H9 (cell line): Measurements from ENCODE around the gene TMEM108. TPM values are rescaled to one million over a fixed set of nuclear protein-coding genes. Genes with fewer than 3 reads are reported as not detected.

Experiments
- DNase-seq: peaks from one replicate; pipeline ENCODE4 v3.0.0-alpha.2; 2017
- H2AFZ ChIP-seq: one replicate; pipeline ENCODE4 v1.6.1; 2013; ENCODE audit warnings: mild to moderate bottlenecking, low read length, control low read depth, moderate library complexity
- H2AK5ac ChIP-seq: 2 replicates; pipeline ENCODE4 v1.6.1; 2013; ENCODE audit warnings: low read length, control low read depth, mixed read lengths; ENCODE audit not compliant: insufficient read length
- H2BK120ac ChIP-seq: one replicate; pipeline ENCODE4 v1.6.1; 2013; ENCODE audit warnings: low read depth, mild to moderate bottlenecking, low read length, control low read depth, inconsistent platforms; ENCODE audit not compliant: poor library complexity, severe bottlenecking
- H2BK12ac ChIP-seq: 2 replicates; pipeline ENCODE4 v1.6.1; 2013; ENCODE audit warnings: low read length, control low read depth, mixed read lengths, low read depth; ENCODE audit not compliant: insufficient read length
- H2BK15ac ChIP-seq: 2 replicates; pipeline ENCODE4 v1.6.1; 2013; ENCODE audit warnings: low read depth, low read length, control low read depth
- H2BK20ac ChIP-seq: one replicate; pipeline ENCODE4 v1.6.1; 2013; ENCODE audit warnings: low read depth, mild to moderate bottlenecking, low read length, control low read depth, inconsistent platforms; ENCODE audit not compliant: poor library complexity, severe bottlenecking
- H2BK5ac ChIP-seq: 2 replicates; pipeline ENCODE4 v1.6.1; 2013; ENCODE audit warnings: low read length, control low read depth, mixed read lengths; ENCODE audit not compliant: insufficient read length
- H3K14ac ChIP-seq: 2 replicates; pipeline ENCODE4 v1.6.1; 2013; ENCODE audit warnings: low read length, control low read depth; ENCODE audit not compliant: insufficient read depth
- H3K18ac ChIP-seq: 2 replicates; pipeline ENCODE4 v1.6.1; 2013; ENCODE audit warnings: low read depth, mild to moderate bottlenecking, mixed read lengths, low read length, control low read depth; ENCODE audit not compliant: insufficient read length
- H3K23ac ChIP-seq: 2 replicates; pipeline ENCODE4 v1.6.1; 2013; ENCODE audit warnings: low read length, control low read depth, mixed read lengths, low read depth; ENCODE audit not compliant: insufficient read length
- H3K23me2 ChIP-seq: 2 replicates; pipeline ENCODE4 v1.6.1; 2013; ENCODE audit warnings: low read depth, mild to moderate bottlenecking, mixed read lengths, low read length, control low read depth; ENCODE audit not compliant: insufficient read length, poor library complexity, severe bottlenecking
- H3K27ac ChIP-seq: 2 replicates; pipeline ENCODE4 v1.5.1; 2013; ENCODE audit warnings: low read length, control low read depth, mixed read lengths, low read depth; ENCODE audit not compliant: insufficient read length
- H3K27me3 ChIP-seq: 2 replicates; pipeline ENCODE4 v1.6.1; 2013; ENCODE audit warnings: low read length, control low read depth, inconsistent platforms; ENCODE audit not compliant: insufficient read depth
- H3K4ac ChIP-seq: 2 replicates; pipeline ENCODE4 v1.6.1; 2013; ENCODE audit warnings: low read depth, mild to moderate bottlenecking, control low read depth, inconsistent platforms, low read length, moderate library complexity
- H3K4me1 ChIP-seq: 2 replicates; pipeline ENCODE4 v1.6.1; 2013; ENCODE audit warnings: low read length, control low read depth, inconsistent platforms; ENCODE audit not compliant: insufficient read depth
- H3K4me2 ChIP-seq: 2 replicates; pipeline ENCODE4 v1.6.1; 2013; ENCODE audit warnings: low read length, control low read depth, mixed read lengths; ENCODE audit not compliant: insufficient read length, insufficient read depth
- H3K56ac ChIP-seq: 2 replicates; pipeline ENCODE4 v1.6.1; 2013; ENCODE audit warnings: low read depth, mild to moderate bottlenecking, mixed read lengths, low read length, control low read depth; ENCODE audit not compliant: insufficient read length
- H3K79me1 ChIP-seq: 2 replicates; pipeline ENCODE4 v1.6.1; 2013; ENCODE audit warnings: low read depth, mild to moderate bottlenecking, moderate library complexity, low read length, control low read depth, inconsistent platforms; ENCODE audit not compliant: insufficient read depth, poor library complexity, severe bottlenecking
- H3K79me2 ChIP-seq: 2 replicates; pipeline ENCODE4 v1.6.1; 2013; ENCODE audit warnings: low read length, control low read depth, inconsistent platforms; ENCODE audit not compliant: insufficient read depth
- H3K9ac ChIP-seq: 2 replicates; pipeline ENCODE4 v1.6.1; 2013; ENCODE audit warnings: low read length, control low read depth, mixed read lengths; ENCODE audit not compliant: insufficient read length; ENCODE audit errors: extremely low read depth
- H3K9me3 ChIP-seq: one replicate; pipeline ENCODE4 v1.6.1; 2013; ENCODE audit warnings: low read depth, low read length, inconsistent platforms; ENCODE audit not compliant: control insufficient read depth
- H3T11ph ChIP-seq: one replicate; pipeline ENCODE4 v1.6.1; 2013; ENCODE audit warnings: mild to moderate bottlenecking, low read length, control low read depth, inconsistent platforms
- H4K20me1 ChIP-seq: one replicate; pipeline ENCODE4 v1.6.1; 2013; ENCODE audit not compliant: control insufficient read depth, insufficient read length, insufficient read depth
- H4K5ac ChIP-seq: 2 replicates; pipeline ENCODE4 v1.6.1; 2013; ENCODE audit warnings: low read depth, mild to moderate bottlenecking, mixed read lengths, low read length, control low read depth; ENCODE audit not compliant: insufficient read length
- H4K8ac ChIP-seq: replicated peaks from 2 replicates; pipeline ENCODE4 v1.6.1; 2013; ENCODE audit warnings: low read length, control low read depth, mixed read lengths, low read depth; ENCODE audit not compliant: insufficient read length
- H4K91ac ChIP-seq: 2 replicates; pipeline ENCODE4 v1.6.1; 2013; ENCODE audit warnings: low read depth, mild to moderate bottlenecking, moderate library complexity, mixed read lengths, low read length, control low read depth; ENCODE audit not compliant: insufficient read length
- H3K27ac Mint-ChIP-seq, 3 experiments: 2 replicates in 2 of 3; 3 replicates in 1 of 3; pipeline ENCODE4 v1.8.0; 2020 to 2021; ENCODE audit warnings: mixed read lengths in 3 of 3, mild to moderate bottlenecking in 1 of 3, moderate library complexity in 1 of 3
- H3K27me3 Mint-ChIP-seq: 2 replicates; pipeline ENCODE4 v1.8.0; 2021; ENCODE audit warnings: low read depth, mild to moderate bottlenecking, moderate library complexity, mixed read lengths
- H3K36me3 Mint-ChIP-seq, 3 experiments: 2 replicates in 2 of 3; 3 replicates in 1 of 3; pipeline ENCODE4 v1.8.0; 2020 to 2021; ENCODE audit warnings: low read depth in 3 of 3, mixed read lengths in 3 of 3; ENCODE audit not compliant: insufficient read depth in 1 of 3
- H3K4me1 Mint-ChIP-seq, 2 experiments: 2 replicates each; pipeline ENCODE4 v1.8.0; 2020; ENCODE audit warnings: mixed read lengths in 2 of 2
- H3K4me3 Mint-ChIP-seq, 2 experiments: 2 replicates in 1 of 2; 3 replicates in 1 of 2; pipeline ENCODE4 v1.8.0; 2020 to 2021; ENCODE audit warnings: mild to moderate bottlenecking in 2 of 2, mixed read lengths in 2 of 2, moderate library complexity in 1 of 2
- H3K9me3 Mint-ChIP-seq, 2 experiments: 2 replicates in 1 of 2; 3 replicates in 1 of 2; pipeline ENCODE4 v1.8.0; 2020; ENCODE audit warnings: mild to moderate bottlenecking in 2 of 2, mixed read lengths in 2 of 2, moderate library complexity in 1 of 2
- CTCF ChIP-seq: fragments of 200-600 bp; sonication (generic); conservative IDR thresholded peaks from 3 replicates; pipeline ENCODE4 v1.8.0; 2021; ENCODE audit warnings: antibody characterized with exemption, mild to moderate bottlenecking
- total RNA-seq: library from RNA; stranded (reverse); gene quantifications from 2 replicates; pipeline ENCODE4 v1.2.1, GENCODE V29; 2021

The TMEM108 gene
- total RNA-seq, 1 experiment from 2014 or later, result 5.0 TPM

GRCh38 chr3:133375403-133375745 lies 337.2 kb downstream of the TMEM108 start:
- H2BK120ac ChIP-seq, result no peak overlapping the region
- H3K56ac ChIP-seq, result no peak overlapping the region
- no peak overlapping the region for H3K4ac ChIP-seq
- peaks cover 12% of the 10 kb centered on the region for H3K4me1 ChIP-seq
- H3K9me3 ChIP-seq, result no peaks in the 10 kb centered on the region
- no peak overlapping the region for H4K91ac ChIP-seq
- H3K4me2 ChIP-seq, result no peak overlapping the region
- no peak overlapping the region for H3K27ac Mint-ChIP-seq
- no peak overlapping the region for H3K14ac ChIP-seq
- no peak overlapping the region for H3T11ph ChIP-seq
- H3K23ac ChIP-seq, result no peak overlapping the region
- no peak overlapping the region for H4K8ac ChIP-seq
- H3K4me1 Mint-ChIP-seq, result peaks cover 25 to 26% of the 10 kb centered on the region in 2 experiments
- no peak for TF ChIP-seq CTCF
- no peak overlapping the region for H2AK5ac ChIP-seq
- H3K36me3 Mint-ChIP-seq, result no peaks in the 10 kb centered on the region
- H3K27ac ChIP-seq, result no peak overlapping the region
- no peak overlapping the region for H3K4me3 Mint-ChIP-seq
- no peaks in the 10 kb centered on the region for H4K20me1 ChIP-seq
- no peak overlapping the region for H4K5ac ChIP-seq
- no peaks in the 10 kb centered on the region for H3K27me3 ChIP-seq
- H2BK12ac ChIP-seq, result no peak overlapping the region
- no peaks in the 10 kb centered on the region for H3K9me3 Mint-ChIP-seq
- no peak overlapping the region for H2BK5ac ChIP-seq
- H3K18ac ChIP-seq, result no peak overlapping the region
- no peak overlapping the region for H2AFZ ChIP-seq
- no peaks in the 10 kb centered on the region for H3K23me2 ChIP-seq
- H2BK15ac ChIP-seq, result no peak overlapping the region
- DNase-seq, result no peak
- H3K27me3 Mint-ChIP-seq, result no peaks in the 10 kb centered on the region
- H2BK20ac ChIP-seq, result no peak overlapping the region
- no peak overlapping the region for H3K9ac ChIP-seq
- H3K79me2 ChIP-seq, result no peaks in the 10 kb centered on the region
- no peaks in the 10 kb centered on the region for H3K79me1 ChIP-seq
